ENCODE data around the gene MED13.

MED13 gene

GRCh38 chr17:62052765-62053338 is 12.2 kb downstream of the MED13 start:
- ChIA-PET POLR2A (interaction anchor here (0.8 to 1.0 kb wide), 2 partner anchors 13 to 34 kb away, joined by 3 to 4 read pairs; no protein-coding TSS in a partner anchor), CTCF (interaction anchor here (0.6 to 2.4 kb wide), 5 partner anchors 12 to 61 kb away, joined by 3 to 12 read pairs (median 4); no protein-coding TSS in a partner anchor)
- TF ChIP-seq ZIC2 (tag by site-specific recombination; IDR thresholded peaks at IDR 0.05): no peak
- no peak for TF ChIP-seq ZNF692 (tag by site-specific recombination; IDR thresholded peaks at IDR 0.05)
- peak; percentile 72 for TF ChIP-seq ZNF664 (tag by site-specific recombination; IDR thresholded peaks at IDR 0.05)
- TF ChIP-seq ATF2 (tag by site-specific recombination; IDR thresholded peaks at IDR 0.05; ENCODE audit: low read depth): peak; percentile 79
- 0 out of 2 replicates have a peak, but pooled peaks have one; percentile 15 for TF ChIP-seq FEZF1 (tag by site-specific recombination; IDR thresholded peaks at IDR 0.05)

GRCh38 chr17:62051053-62051452 is 14.0 kb downstream of the MED13 start:
- Histone ChIP-seq H3K27ac (ENCODE audit: extremely low read depth, low read depth, low read length) (no peak overlapping the region), H3K36me3 (ENCODE audit: control insufficient read depth in 2 of 2, insufficient read depth in 1 of 2, low read length in 2 of 2) (peaks cover 59 to 73% of the 10 kb centered on the region in 2 experiments), H3K4me1 (ENCODE audit: control insufficient read depth, insufficient read depth, low read length) (peaks cover 16% of the 10 kb centered on the region), H3K9me3 (ENCODE audit: control insufficient read depth, insufficient read depth, low read depth, low read length) (no peaks in the 10 kb centered on the region), H3K4me3 (ENCODE audit: low read depth, low read length) (no peak overlapping the region)
- TF ChIP-seq ELK4 (IDR thresholded peaks at IDR 0.05; ENCODE audit: borderline replicate concordance, low read depth, low read length) (no peak), ZNF670 (tag by site-specific recombination; IDR thresholded peaks at IDR 0.05; ENCODE audit: low read depth) (no peak), ZNF10 (tag by site-specific recombination; IDR thresholded peaks at IDR 0.05) (no peak), ZNF473 (tag by site-specific recombination; IDR thresholded peaks at IDR 0.05) (no peak)
- CTCF ChIA-PET: interaction anchor here (0.7 kb wide), 1 partner anchor 1144 kb away, joined by 4 read pairs; no protein-coding TSS in a partner anchor
- POLR2A ChIA-PET: no interaction called here

More at GRCh38 chr17:62052765-62053338, 12.2 kb downstream of the MED13 start:
- peaks cover 29% of the 10 kb centered on the region for H3K4me1 ChIP-seq (ENCODE audit: control insufficient read depth, insufficient read depth, low read length)
- peaks cover 53 to 69% of the 10 kb centered on the region in 2 experiments for H3K36me3 ChIP-seq (ENCODE audit: control insufficient read depth in 2 of 2, insufficient read depth in 1 of 2, low read length in 2 of 2)
- H3K4me3 ChIP-seq (ENCODE audit: low read depth, low read length): no peak overlapping the region
- H3K27ac ChIP-seq (ENCODE audit: extremely low read depth, low read depth, low read length): no peak overlapping the region
- no peaks in the 10 kb centered on the region for H3K9me3 ChIP-seq (ENCODE audit: control insufficient read depth, insufficient read depth, low read depth, low read length)

- peaks cover 62 to 80% of the 10 kb centered on the region in 2 experiments for H3K36me3 ChIP-seq (ENCODE audit: control insufficient read depth in 2 of 2, insufficient read depth in 1 of 2, low read length in 2 of 2)
- no peak overlapping the region for H3K27ac ChIP-seq (ENCODE audit: extremely low read depth, low read depth, low read length)
- no peaks in the 10 kb centered on the region for H3K9me3 ChIP-seq (ENCODE audit: control insufficient read depth, insufficient read depth, low read depth, low read length)
- H3K4me1 ChIP-seq (ENCODE audit: control insufficient read depth, insufficient read depth, low read length): peaks cover 11% of the 10 kb centered on the region
- CTCF ChIA-PET: no interaction called here
- no peak overlapping the region for H3K4me3 ChIP-seq (ENCODE audit: low read depth, low read length)
- POLR2A ChIA-PET: no interaction called here
- TF ChIP-seq GLI2 (tag by site-specific recombination; IDR thresholded peaks at IDR 0.05; ENCODE audit: borderline replicate concordance, low read depth) (no peak), ATF2 (tag by site-specific recombination; IDR thresholded peaks at IDR 0.05; ENCODE audit: low read depth) (no peak), ZNF184 (tag by site-specific recombination; IDR thresholded peaks at IDR 0.05) (no peak), FEZF1 (tag by site-specific recombination; IDR thresholded peaks at IDR 0.05) (no peak), INSM2 (tag by site-specific recombination; IDR thresholded peaks at IDR 0.05) (no peak), ZNF280D (tag by site-specific recombination; IDR thresholded peaks at IDR 0.05) (no peak), TCF7L2 (IDR thresholded peaks at IDR 0.05; ENCODE audit: borderline replicate concordance, low read depth, low read length) (no peak), ZNF777 (tag by site-specific recombination; IDR thresholded peaks at IDR 0.05; ENCODE audit: borderline replicate concordance) (no peak), ZNF280C (tag by site-specific recombination; IDR thresholded peaks at IDR 0.05) (no peak)
Measured at GRCh38 chr17:62049299-62049698, 15.8 kb downstream of the MED13 start.
